HEK293T (cell line): ENCODE data around the gene TRIM71.

Experiments
- FOXK2 ChIP-seq: fragments of 450-650 bp; IDR thresholded peaks from 2 replicates; pipeline ENCODE4 v1.6.1; 2016; ENCODE audit warnings: mild to moderate bottlenecking
- FOXM1 ChIP-seq: fragments of 450-650 bp; IDR thresholded peaks from 2 replicates; pipeline ENCODE4 v1.6.1; 2017; ENCODE audit warnings: mild to moderate bottlenecking, borderline replicate concordance
- TARDBP ChIP-seq: fragments of 450-650 bp; IDR thresholded peaks from 2 replicates; pipeline ENCODE4 v1.6.1; 2016

DNA sequence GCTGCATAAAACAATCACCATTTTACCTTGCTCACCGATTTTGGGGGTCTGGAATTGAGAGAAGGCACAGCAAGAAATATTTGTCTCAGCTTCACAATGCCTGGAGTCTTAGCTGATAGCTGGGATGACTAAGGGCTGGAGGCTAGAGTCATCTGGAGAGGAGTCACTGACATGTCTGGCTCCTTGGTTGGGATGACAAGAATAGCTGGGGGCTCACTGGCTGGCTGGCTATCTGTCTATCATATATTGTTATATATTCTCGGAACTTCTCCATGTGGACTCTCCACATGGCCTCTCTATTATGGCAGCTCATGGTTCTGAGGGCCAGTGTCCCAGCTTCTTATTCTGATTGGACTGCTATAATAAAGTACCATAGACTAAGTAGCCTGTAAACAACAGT lies 20.0 kb upstream of the TRIM71 start:
- TF ChIP-seq FOXK2 (no peak), FOXM1 (no peak), TARDBP (no peak)
